SH-SY5Y (cell line): ENCODE data around the gene SMAP1.

Source experiments
- GATA2 ChIP-seq: IDR thresholded peaks from 2 replicates; pipeline ENCODE4 v1.6.1; 2011; ENCODE audit warnings: mild to moderate bottlenecking, low read depth, low read length
- GATA3 ChIP-seq: IDR thresholded peaks from 2 replicates; pipeline ENCODE4 v1.6.1; 2011; ENCODE audit warnings: low read depth, mild to moderate bottlenecking, low read length, moderate library complexity

- TF ChIP-seq GATA3 = no peak
- TF ChIP-seq GATA2 = no peak
These were observed 163.7 kb downstream of the SMAP1 start for GRCh38 chr6:70831427-70831826.
